Transverse colon (tissue), 4 donors: ENCODE results near the gene ZDHHC18. TPM values are rescaled to one million over a fixed set of nuclear protein-coding genes. Genes with fewer than 3 reads are reported as not detected.

Experiments
- DNase-seq: peaks from one replicate; pipeline ENCODE4 v3.0.0-alpha.2; 2019
- H3K27ac ChIP-seq, 4 donors: fragments of 200-600 bp; sonication (generic); 2 replicates each; pipeline ENCODE4 v1.5.1; 2016 to 2018; ENCODE audit warnings: inconsistent platforms in 4 of 4
- H3K27me3 ChIP-seq: fragments of 200-600 bp; sonication (generic); 2 replicates; pipeline ENCODE4 v1.5.1; 2017; ENCODE audit warnings: inconsistent platforms
- H3K36me3 ChIP-seq, 4 donors: fragments of 200-600 bp; sonication (generic); 2 replicates each; pipeline ENCODE4 v1.5.1; 2017 to 2019; ENCODE audit warnings: inconsistent platforms in 4 of 4
- H3K4me1 ChIP-seq, 4 donors: fragments of 200-600 bp; sonication (generic); 2 replicates each; pipeline ENCODE4 v1.5.1; 2017 to 2020; ENCODE audit warnings: inconsistent platforms in 4 of 4
- H3K4me3 ChIP-seq, 4 donors: fragments of 200-600 bp; sonication (generic); 1 replicate in 1 of 4; 2 replicates in 3 of 4; pipeline versions ENCODE4 v1.5.1 to v1.6.1; 2017 to 2019; ENCODE audit warnings: inconsistent platforms in 4 of 4
- H3K9me3 ChIP-seq, 2 donors: fragments of 200-600 bp; sonication (generic); 2 replicates each; pipeline ENCODE4 v1.5.1; 2017 to 2019; ENCODE audit warnings: inconsistent platforms in 2 of 2
- CTCF ChIP-seq, 5 experiments: fragments of 200-600 bp in 3 of 5; fragments of 450-650 bp in 2 of 5; sonication (generic) in 3 of 5; IDR thresholded peaks; 1 replicate in 2 of 5; 2 replicates in 3 of 5; pipeline ENCODE4 v1.5.1; 2016 to 2017; ENCODE audit warnings: antibody characterized with exemption in 5 of 5, inconsistent platforms in 3 of 5, mild to moderate bottlenecking in 2 of 5, moderate library complexity in 1 of 5
- EP300 ChIP-seq: sonication (generic); formaldehyde crosslinking; IDR thresholded peaks from one replicate; pipeline ENCODE4 v1.6.1; 2017; ENCODE audit warnings: antibody characterized with exemption, low read depth
- POLR2A ChIP-seq: fragments of 450-650 bp; IDR thresholded peaks from one replicate; pipeline ENCODE4 v1.6.1; 2016; ENCODE audit warnings: antibody characterized with exemption, mild to moderate bottlenecking, moderate library complexity
- POLR2AphosphoS5 ChIP-seq, 3 donors: sonication (generic); formaldehyde crosslinking; IDR thresholded peaks; one replicate each; pipeline ENCODE4 v1.6.1; 2016; ENCODE audit warnings: antibody characterized with exemption in 3 of 3
- WGBS, 2 donors: methylation state at CpG; one replicate each; pipeline ENCODE4 v1.1.5; 2018; ENCODE audit warnings: low coverage in 1 of 2; 5-methylcytosine and 5-hydroxymethylcytosine counted together
- in situ Hi-C, 4 donors: fragments of 200-750 bp; cut with MboI; loops; one replicate each; pipeline versions ENCODE4 v1.15.0 to v1.15.1; 2017; ENCODE audit warnings: low sequenced_read_pairs in 3 of 4, low pct_ligation_motif_present in 1 of 4, low pct_unique_long_range_greater_than_20kb in 1 of 4
- intact Hi-C: fragments of 100-400 bp; cut with DNase I; formaldehyde crosslinking; loops from one replicate; pipeline ENCODE4 v1.15.1; 2023; ENCODE audit warnings: low total_unique reads
- total RNA-seq, 4 donors: library from RNA; depleted of rRNA; stranded (reverse); fragments of >200 nt; gene quantifications; one replicate each; pipeline ENCODE4 v1.1.0, GENCODE V29; 2016

The ZDHHC18 gene
- total RNA-seq = 10 to 100 TPM in 3 of 4 donors, 1 to 10 TPM in 1; 4.4 to 37.3 (median 28.0) TPM

GRCh38 chr1:26826261-26827105 lies at the start of gene ZDHHC18:
Gene ZDHHC18 (plus strand): TSS chr1:26826688. CDS start chr1:26826805, 117 bp downstream.
- peak; percentile 76 for DNase-seq
- no peaks in the 10 kb centered on the region for H3K36me3 ChIP-seq
- no peak for TF ChIP-seq EP300
- TF ChIP-seq POLR2A = peak; percentile 33
- peak; percentile 37 to 65 (median 51) for TF ChIP-seq CTCF (IDR thresholded peaks at IDR 0.05)
- peak in 1 of 3 donors; percentile 2 for TF ChIP-seq POLR2AphosphoS5 (IDR thresholded peaks at IDR 0.05)
- in situ Hi-C loops = no loop called here
- peak within 1 kb of the TSS; percentile 74 to 96 (median 82) for H3K4me3 ChIP-seq
- H3K27me3 ChIP-seq = no peaks in the 10 kb centered on the region
- peaks cover 27 to 54% (median 34%) of the 10 kb centered on the region in 4 donors for H3K4me1 ChIP-seq
- H3K9me3 ChIP-seq = no peaks in the 10 kb centered on the region
- intact Hi-C loops = no loop called here
- 1% methylated on average over 45 of the region's 107 CpGs; no CpG with 5 or more reads in 1 of the 2 donors for WGBS, 2 donors
- peak within 1 kb of the TSS; percentile 82 to 89 (median 84) for H3K27ac ChIP-seq

DNA sequence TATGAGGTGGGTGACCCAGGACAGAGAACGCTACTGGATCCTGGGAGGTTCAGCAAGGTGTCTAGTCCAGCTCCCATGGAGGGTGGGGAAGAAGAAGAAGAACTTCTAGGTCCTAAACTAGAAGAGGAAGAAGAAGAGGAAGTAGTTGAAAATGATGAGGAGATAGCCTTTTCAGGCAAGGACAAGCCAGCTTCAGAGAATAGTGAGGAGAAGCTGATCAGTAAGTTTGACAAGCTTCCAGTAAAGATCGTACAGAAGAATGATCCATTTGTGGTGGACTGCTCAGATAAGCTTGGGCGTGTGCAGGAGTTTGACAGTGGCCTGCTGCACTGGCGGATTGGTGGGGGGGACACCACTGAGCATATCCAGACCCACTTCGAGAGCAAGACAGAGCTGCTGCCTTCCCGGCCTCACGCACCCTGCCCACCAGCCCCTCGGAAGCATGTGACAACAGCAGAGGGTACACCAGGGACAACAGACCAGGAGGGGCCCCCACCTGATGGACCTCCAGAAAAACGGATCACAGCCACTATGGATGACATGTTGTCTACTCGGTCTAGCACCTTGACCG lies 47.3 kb upstream of the ZDHHC18 start:
- intact Hi-C loops = no loop called here
- no peak for DNase-seq
- no peaks in the 10 kb centered on the region for H3K9me3 ChIP-seq
- no peaks in the 10 kb centered on the region for H3K27me3 ChIP-seq
- no peak overlapping the region for H3K27ac ChIP-seq
- 83% methylated on average over 1 to 11 of the region's 11 CpGs for WGBS, 2 donors
- no peak overlapping the region for H3K4me3 ChIP-seq
- TF ChIP-seq POLR2AphosphoS5 (IDR thresholded peaks at IDR 0.05) = no peak
- no peak for TF ChIP-seq POLR2A
- TF ChIP-seq CTCF (IDR thresholded peaks at IDR 0.05) = no peak
- no peak for TF ChIP-seq EP300
- in situ Hi-C loops = loop anchor here in 2 of 4 donors (25.0 kb wide), 1 partner anchor 92 kb away; the partner anchor contains the start of gene ARID1A (in 2 of the 2)
- H3K36me3 ChIP-seq = peaks cover 0 to 58% (median 29%) of the 10 kb centered on the region in 4 donors
- peaks cover 0 to 30% (median 19%) of the 10 kb centered on the region in 4 donors for H3K4me1 ChIP-seq

- in situ Hi-C loops = loop anchor here (10.0 to 25.0 kb wide), 2 partner anchors 86 to 93 kb away; partner anchors contain the start of gene ARID1A (in 4 of the 4)
- peaks cover 1 to 42% (median 27%) of the 10 kb centered on the region in 4 donors for H3K4me1 ChIP-seq
- WGBS, 2 donors = 60 to 90% methylated on average over 1 to 18 of the region's 21 CpGs
- H3K36me3 ChIP-seq = peaks cover 0 to 47% (median 24%) of the 10 kb centered on the region in 4 donors
- intact Hi-C loops = no loop called here
- no peaks in the 10 kb centered on the region for H3K9me3 ChIP-seq
- H3K4me3 ChIP-seq = no peak overlapping the region
- no peaks in the 10 kb centered on the region for H3K27me3 ChIP-seq
- H3K27ac ChIP-seq = no peak overlapping the region
- TF ChIP-seq EP300 (no peak), POLR2AphosphoS5 (IDR thresholded peaks at IDR 0.05) (no peak), CTCF (IDR thresholded peaks at IDR 0.05) (no peak), POLR2A (no peak)
- DNase-seq = no peak
Measured at GRCh38 chr1:26780344-26780957, 46.0 kb upstream of the ZDHHC18 start.
